Measurements from ENCODE around the gene DEFB132.
"Not testable (repeated sequence)": the region's sequence is repeated elsewhere in the genome, so short reads cannot be mapped to it uniquely, and the experiment has no call there.

DEFB132 gene

DNA sequence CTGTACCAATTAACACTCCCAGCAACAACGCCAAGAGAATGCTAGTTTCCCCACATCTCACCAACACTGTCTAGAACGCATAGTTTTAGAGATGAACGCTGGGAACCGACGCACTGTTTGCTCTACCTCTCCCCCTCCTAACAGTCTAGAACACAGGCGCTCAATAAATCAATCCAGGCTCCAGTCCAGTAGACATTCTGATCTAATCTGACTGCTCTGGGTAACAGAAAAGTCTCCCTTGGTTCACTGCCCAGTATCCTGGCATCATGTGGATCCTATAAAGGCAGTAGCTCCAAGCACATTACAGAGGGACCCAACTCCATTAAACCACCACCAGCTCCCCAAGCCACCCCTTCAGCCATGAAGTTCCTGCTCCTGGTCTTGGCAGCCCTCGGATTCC lies at the start of gene DEFB132:
Gene DEFB132 (plus strand): TSS at position 306 of the 400 bp plus-strand sequence. CDS start 55 bp downstream, at position 361.
- DNase-seq (ENCODE audit: low spot score), result no peak

DNA sequence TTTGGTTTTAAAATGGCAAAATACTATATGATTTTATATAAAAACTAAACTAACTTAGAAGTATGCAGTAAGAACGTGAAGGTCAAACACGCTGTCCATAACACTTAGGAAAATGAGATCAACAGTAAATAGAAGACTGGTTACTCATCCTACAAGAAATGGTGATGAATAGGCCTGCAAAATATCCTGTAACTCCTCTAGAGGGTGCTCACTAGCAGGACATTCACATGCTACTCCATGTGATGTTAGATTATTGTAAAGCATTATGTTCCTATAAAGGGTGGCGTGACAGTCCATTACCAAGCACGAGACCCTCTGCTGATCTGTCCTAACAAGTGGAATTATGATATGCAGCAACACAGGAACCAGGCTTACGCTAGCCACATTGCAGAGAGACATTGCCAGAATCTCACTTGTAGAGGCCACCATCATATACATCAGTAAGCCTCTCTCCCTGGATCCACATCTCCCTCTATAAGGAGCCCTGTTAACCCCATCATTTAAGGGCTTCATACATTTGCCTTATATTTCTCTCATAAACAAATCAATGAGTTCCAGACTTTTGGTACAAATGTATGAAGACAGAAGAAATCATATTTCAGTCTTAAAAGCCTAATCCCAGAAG lies 48.5 kb upstream of the DEFB132 start:
- DNase-seq (ENCODE audit: low spot score), result peak; percentile 52

DNA sequence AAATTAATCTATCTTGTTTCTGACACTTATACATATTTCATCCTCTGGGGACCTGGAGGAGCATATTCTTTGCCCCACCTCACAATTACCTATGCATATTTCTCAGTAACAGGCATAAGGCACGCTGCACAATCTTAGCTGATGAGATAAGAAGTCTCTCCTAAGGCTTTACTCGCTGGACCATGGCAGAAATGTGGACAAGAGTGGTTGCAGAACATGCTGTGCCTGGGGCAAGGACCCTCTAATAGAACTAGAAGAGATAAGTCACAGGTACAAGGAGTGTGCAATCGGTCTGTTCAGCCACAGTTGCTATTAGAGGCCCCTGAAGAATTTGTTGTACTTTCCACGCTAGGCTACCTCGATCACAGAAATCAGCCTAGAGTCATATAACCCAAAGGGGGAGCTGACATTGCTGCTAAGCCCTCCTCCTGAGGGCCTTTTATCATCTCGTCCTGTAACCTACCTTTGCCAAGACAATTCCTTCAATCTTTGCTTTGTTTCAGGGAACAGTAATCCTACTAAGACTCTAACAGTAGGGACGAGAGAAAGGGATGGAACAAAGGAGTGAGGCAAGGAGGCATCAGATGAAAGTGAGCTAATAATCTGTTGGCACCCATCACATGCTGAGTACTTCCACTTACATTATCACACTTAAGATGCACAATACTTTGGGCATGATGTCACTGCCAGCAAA lies 46.6 kb upstream of the DEFB132 start:
- DNase-seq (ENCODE audit: low spot score), result no peak

DNA sequence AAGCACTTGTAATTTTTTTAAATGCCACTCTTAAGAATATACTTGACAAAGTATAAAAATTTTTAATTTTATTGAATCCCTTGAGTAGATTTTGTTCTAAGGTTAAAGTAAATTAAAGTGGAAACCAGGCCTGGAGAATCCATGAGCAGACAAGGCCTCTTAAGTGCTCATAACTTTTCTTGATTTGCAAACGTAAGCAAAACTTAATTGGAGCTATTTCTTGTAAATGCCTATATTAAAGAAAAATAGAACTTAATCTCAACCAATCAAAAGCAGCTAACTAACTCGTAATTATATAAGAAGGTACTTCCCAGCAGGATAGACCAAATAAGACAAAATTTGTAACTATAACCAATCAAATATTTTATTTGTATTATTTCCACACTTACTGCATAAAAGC lies 43.1 kb upstream of the DEFB132 start:
- no peak for DNase-seq (ENCODE audit: low spot score)

- DNase-seq (ENCODE audit: low spot score), result no peak
Observed at GRCh38 chr20:215796-216195, 41.7 kb upstream of the DEFB132 start.

GRCh38 chr20:217266-217665 lies 40.3 kb upstream of the DEFB132 start:
- no peak for DNase-seq (ENCODE audit: low spot score)

DNA sequence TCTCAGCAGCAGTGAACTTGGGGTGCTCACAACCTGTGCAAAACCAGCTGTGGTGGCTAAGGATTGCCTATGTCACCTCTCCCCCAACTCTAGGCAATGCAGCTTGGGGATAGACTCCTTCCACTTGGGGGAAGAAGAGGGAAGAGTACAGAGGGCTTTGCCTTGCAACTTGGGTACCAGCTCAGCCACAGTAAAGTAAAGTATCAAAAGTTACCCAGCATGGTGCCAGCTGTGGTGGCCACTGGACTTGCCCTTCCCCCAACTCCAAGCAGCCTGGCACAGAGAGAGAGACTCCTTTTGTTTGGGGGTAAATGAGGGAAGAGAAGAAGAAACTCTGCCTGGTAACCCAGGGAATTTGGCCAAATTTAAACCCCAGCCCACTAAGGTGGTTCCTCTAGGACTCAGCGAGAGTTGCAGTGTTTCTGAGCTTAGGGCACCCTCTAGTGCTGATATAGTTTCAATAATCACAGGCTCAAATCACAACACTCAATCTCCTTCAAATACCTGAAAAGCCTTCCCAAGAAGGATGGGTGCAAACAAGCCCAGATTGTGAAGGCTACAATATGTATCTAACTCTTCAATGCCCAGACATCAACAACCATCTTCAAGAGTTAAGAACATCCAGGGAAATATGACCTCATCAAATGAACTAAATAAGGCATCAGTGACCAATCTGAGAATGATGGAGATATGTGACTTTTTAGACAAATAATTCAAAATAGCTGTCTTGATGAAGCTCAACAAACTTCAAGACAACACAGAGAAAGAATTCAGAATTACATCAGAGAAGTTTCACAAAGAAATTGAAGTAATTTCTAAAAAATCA lies 38.0 kb upstream of the DEFB132 start:
- no peak for DNase-seq (ENCODE audit: low spot score)

DNA sequence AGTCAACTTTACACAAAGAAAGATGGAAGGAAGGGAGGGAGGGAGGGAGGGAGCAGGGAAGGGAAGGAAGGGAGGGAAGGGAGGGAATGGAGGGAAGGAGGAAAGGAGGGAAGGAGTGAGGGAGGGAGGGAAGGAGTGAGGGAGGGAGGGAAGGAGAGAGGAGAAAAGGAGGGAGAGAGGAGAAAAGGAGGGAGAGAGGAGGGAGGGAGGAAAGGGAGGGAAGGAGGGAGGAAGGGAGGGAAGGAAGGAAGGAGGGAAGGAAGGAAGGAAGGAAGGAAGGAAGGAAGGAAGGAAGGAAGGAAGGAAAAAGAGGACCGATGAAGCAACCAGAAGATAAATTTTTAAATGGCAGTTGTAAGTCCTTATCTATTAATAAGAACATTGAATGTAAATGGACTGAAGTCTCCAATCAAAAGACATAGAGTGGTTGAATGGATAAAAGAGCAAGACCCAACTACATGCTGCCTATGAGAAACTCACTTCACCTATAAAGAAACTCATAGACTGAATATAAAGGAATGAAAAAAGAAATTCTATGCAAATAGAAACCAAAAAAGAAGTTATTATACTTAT lies 36.2 kb upstream of the DEFB132 start:
- no peak for DNase-seq (ENCODE audit: low spot score)

DNA sequence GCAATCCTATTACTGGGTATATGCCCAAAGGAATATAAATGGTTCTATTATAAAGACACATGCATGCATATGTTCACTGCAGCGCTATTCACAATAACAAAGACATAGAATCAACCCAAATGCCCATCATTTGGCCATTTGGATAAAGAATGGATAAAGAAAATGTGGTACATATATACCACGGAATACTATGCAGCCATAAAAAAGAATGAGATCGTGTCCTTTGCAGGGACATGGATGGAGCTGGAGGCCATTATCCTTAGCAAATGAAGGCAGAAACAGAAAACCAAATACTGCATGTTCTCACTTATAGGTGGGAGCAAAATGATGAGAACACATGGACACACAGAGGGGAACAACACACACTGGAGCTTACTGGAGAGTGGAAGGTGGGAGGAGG lies 31.6 kb upstream of the DEFB132 start:
- DNase-seq (ENCODE audit: low spot score), result not testable (repeated sequence)

GRCh38 chr20:226958-227357 lies 30.6 kb upstream of the DEFB132 start, which contains the start of gene DEFB129:
TSS of gene DEFB129 (plus strand) at chr20:227258. CDS start at chr20:227289, 31 bp downstream.
- no peak for DNase-seq (ENCODE audit: low spot score)

GRCh38 chr20:227439-228105 lies 30.0 kb upstream of the DEFB132 start:
- DNase-seq (ENCODE audit: low spot score), result no peak

GRCh38 chr20:235891-236290 lies 21.6 kb upstream of the DEFB132 start:
- no peak for DNase-seq (ENCODE audit: low spot score)

DNA sequence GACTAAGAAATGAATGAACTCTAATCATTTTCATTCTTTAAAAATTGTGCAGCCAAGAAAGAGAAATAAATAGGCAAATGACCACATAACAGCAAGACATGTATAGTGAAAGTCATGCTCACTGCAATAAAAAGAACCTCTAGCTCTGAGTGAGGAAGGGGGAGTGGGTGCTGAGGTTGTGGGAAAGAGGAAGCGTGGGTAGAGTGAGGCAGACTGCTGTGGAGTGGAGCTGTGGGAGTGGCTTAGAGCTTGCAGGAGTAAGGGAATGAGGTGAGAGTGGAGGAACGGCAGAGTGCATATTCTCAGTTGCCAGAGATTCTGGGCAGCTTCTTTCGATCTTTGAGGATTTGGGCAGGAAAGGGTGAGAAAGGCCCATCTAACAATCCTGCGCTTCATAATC lies 20.0 kb upstream of the DEFB132 start:
- no peak for DNase-seq (ENCODE audit: low spot score)

- DNase-seq (ENCODE audit: low spot score), result no peak
Observed at GRCh38 chr20:237929-238328, 19.6 kb upstream of the DEFB132 start.

- DNase-seq (ENCODE audit: low spot score), result no peak
Observed at GRCh38 chr20:242905-243304, 14.6 kb upstream of the DEFB132 start.

- no peak for DNase-seq (ENCODE audit: low spot score)
Observed at GRCh38 chr20:251354-251753, 6.2 kb upstream of the DEFB132 start.

DNA sequence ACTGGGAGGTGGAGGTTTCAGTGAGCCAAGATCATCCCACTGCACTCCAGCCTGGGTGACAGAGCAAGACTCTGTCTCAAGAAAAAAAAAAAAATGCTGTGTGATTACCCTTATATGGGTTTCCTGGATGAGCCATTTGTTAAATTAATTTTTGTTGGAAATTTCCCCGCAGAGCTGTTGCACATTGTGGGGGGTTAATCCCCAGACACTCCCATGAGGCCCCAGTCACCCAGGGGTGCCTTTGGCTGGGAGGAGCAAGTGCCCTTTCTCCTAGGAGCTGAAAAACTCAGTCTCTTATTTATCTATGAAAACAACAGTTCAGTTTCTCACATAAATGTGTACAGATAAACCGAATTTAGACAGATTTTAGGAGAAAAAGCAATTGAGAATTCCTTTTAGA lies 4.7 kb upstream of the DEFB132 start:
- no peak for DNase-seq (ENCODE audit: low spot score)

DNA sequence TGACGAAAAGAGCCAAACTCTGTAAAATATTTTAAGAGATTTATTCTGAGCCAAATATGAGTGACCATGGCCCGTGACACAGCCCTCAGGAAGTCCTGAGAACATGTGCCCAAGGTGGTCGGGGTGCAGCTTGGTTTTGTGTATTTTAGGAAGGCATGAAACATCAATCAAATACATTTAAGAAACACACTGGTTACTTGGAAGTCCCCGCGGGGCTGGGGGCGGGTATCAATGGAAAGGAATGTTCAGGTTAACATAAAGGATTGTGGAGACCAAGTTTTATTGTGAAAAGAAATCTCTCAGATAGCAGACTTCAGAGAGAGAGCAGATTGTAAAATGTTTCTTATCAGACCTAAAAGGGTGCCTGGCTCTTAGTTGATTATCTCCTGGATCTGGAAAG lies 4.1 kb upstream of the DEFB132 start:
- not testable (repeated sequence) for DNase-seq (ENCODE audit: low spot score)

DNA sequence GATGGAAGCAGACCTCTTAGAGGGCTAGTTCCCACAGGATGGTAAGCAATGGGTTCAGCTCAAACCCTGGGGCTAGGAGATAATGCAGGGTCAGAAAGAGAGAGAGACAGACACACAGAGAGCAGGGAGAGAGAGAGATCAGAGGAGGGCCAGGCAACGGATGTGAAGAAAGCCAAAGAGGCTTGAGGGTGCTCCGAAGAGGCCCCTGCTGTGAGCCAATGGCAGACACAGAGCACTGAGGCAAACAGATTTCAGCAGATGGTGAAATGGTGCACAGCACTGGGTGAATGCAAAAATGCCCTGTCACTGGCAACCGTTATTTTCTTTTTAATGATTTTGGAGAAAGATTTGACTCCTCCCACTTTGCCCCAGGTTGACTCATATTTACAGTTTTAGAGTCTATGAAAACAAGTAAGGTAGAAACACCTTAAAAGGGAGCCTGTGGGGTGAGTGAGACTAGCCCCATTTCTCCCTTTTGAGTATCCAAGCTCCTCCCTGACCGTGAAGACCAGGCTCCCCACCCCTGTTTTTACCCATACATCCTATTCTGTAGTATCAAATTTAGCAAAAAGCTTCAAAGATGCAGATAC lies 840 bp downstream of the DEFB132 start:
- no peak for DNase-seq (ENCODE audit: low spot score)

DNA sequence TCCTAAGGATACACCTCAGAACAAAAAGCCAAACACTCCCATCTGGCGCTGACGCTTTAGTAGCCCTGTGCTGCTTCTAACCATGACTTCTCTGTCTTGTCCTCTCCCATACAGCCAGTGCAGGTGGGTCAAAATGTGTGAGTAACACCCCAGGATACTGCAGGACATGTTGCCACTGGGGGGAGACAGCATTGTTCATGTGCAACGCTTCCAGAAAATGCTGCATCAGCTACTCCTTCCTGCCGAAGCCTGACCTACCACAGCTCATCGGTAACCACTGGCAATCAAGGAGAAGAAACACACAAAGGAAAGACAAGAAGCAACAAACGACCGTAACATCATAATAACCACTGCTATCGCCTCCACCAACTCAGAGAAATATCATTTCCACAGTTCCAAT lies 1.4 kb downstream of the DEFB132 start:
- DNase-seq (ENCODE audit: low spot score), result no peak

GRCh38 chr20:259981-260380 lies 2.5 kb downstream of the DEFB132 start:
- no peak for DNase-seq (ENCODE audit: low spot score)

DNA sequence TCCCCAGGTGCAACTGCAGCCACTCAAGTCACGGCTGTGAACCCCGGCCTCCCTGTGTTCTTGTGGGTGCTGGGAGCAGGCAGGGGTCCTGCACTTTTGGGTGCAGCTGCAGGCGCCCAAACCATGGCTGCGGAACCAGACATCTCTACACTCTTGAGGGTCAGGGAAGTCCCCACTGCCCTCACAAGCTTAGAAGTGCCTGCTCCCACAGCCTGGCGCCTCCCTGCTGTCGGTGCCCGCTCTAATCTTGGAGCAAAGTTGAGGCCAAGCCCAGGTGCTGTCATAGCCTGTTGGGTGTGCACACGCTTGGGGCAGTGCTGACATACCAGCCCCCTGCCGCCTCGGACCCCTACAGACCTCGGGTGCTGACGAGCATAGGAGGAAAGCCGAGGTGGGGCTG lies 6.2 kb downstream of the DEFB132 start:
- DNase-seq (ENCODE audit: low spot score), result no peak

Measured in kidney capillary endothelial cell (primary cell).